Measurements from ENCODE around the gene SVOP. TPM values are rescaled to one million over a fixed set of nuclear protein-coding genes. Genes with fewer than 3 reads are reported as not detected.

Gene SVOP
- total and polyA plus RNA-seq, 7 donors: 0.04 to 0.45 (median 0.08) TPM; not detected in 2

GRCh38 chr12:109047081-109047805 is 26.4 kb upstream of the SVOP start:
- H3K27me3 ChIP-seq (ENCODE audit: insufficient read depth in 3 of 3, low read length in 2 of 3): peaks cover 0 to 2% (median 0%) of the 10 kb centered on the region in 3 donors
- 70 to 77% (median 72%) methylated on average over 8 of the region's 8 CpGs for WGBS, 3 donors
- TF ChIP-seq CTCF (IDR thresholded peaks at IDR 0.05): no peak
- H3K4me3 ChIP-seq: no peak overlapping the region
- DNase-seq (no peak), ATAC-seq (no peak)
- intact Hi-C loops (cut with DNase I): no loop called here
- no peaks in the 10 kb centered on the region for H3K9me3 ChIP-seq
- H3K27ac ChIP-seq: no peak overlapping the region
- no peaks in the 10 kb centered on the region for H3K4me1 ChIP-seq
- no peaks in the 10 kb centered on the region for H3K36me3 ChIP-seq (ENCODE audit: insufficient read depth in 1 of 2, low read depth in 1 of 2)

GRCh38 chr12:109044241-109044640 is 23.4 kb upstream of the SVOP start:
- TF ChIP-seq CTCF (IDR thresholded peaks at IDR 0.05): no peak
- WGBS, 3 donors: 78 to 82% (median 80%) methylated on average over 5 of the region's 5 CpGs
- no peaks in the 10 kb centered on the region for H3K4me1 ChIP-seq
- no peak overlapping the region for H3K27ac ChIP-seq
- peaks cover 0 to 2% (median 0%) of the 10 kb centered on the region in 3 donors for H3K27me3 ChIP-seq (ENCODE audit: insufficient read depth in 3 of 3, low read length in 2 of 3)
- no peak for DNase-seq
- H3K9me3 ChIP-seq: no peaks in the 10 kb centered on the region
- intact Hi-C loops (cut with DNase I): no loop called here
- H3K36me3 ChIP-seq (ENCODE audit: insufficient read depth in 1 of 2, low read depth in 1 of 2): no peaks in the 10 kb centered on the region
- no peak overlapping the region for H3K4me3 ChIP-seq
- no peak for ATAC-seq

GRCh38 chr12:109036975-109037374 is 16.1 kb upstream of the SVOP start:
- Histone ChIP-seq H3K27me3 (ENCODE audit: insufficient read depth in 3 of 3, low read length in 2 of 3) (no peaks in the 10 kb centered on the region), H3K27ac (no peak overlapping the region), H3K4me3 (no peak overlapping the region), H3K4me1 (peaks cover 13% of the 10 kb centered on the region), H3K9me3 (peaks cover 5% of the 10 kb centered on the region), H3K36me3 (ENCODE audit: insufficient read depth in 1 of 2, low read depth in 1 of 2) (no peaks in the 10 kb centered on the region)
- WGBS, 3 donors: 0 to 78% (median 73%) methylated on average over 1 of the region's 1 CpG
- TF ChIP-seq CTCF (IDR thresholded peaks at IDR 0.05): no peak
- intact Hi-C loops (cut with DNase I): no loop called here
- DNase-seq (no peak), ATAC-seq (no peak)

GRCh38 chr12:109033239-109034196 is 12.7 kb upstream of the SVOP start:
- no peaks in the 10 kb centered on the region for H3K27me3 ChIP-seq (ENCODE audit: insufficient read depth in 3 of 3, low read length in 2 of 3)
- ATAC-seq (peak; percentile 88 to 100 (median 100)), DNase-seq (no peak)
- no peak for TF ChIP-seq CTCF (IDR thresholded peaks at IDR 0.05)
- H3K4me1 ChIP-seq: peaks cover 13% of the 10 kb centered on the region
- no peaks in the 10 kb centered on the region for H3K36me3 ChIP-seq (ENCODE audit: insufficient read depth in 1 of 2, low read depth in 1 of 2)
- WGBS, 3 donors: 27 to 42% (median 28%) methylated on average over 7 of the region's 7 CpGs
- intact Hi-C loops (cut with DNase I): no loop called here
- H3K4me3 ChIP-seq: no peak overlapping the region
- H3K27ac ChIP-seq: peak overlapping the region; percentile 65
- H3K9me3 ChIP-seq: peaks cover 5% of the 10 kb centered on the region

Data from psoas muscle (tissue), 8 donors.